LNCaP clone FGC (cell line): ENCODE measurements around the gene PPP2R1B.
A peak's percentile ranks its signal among the peaks of the same experiment; 100 is the strongest.

Experiments used
- DNase-seq: peaks from one replicate; pipeline ENCODE4 v3.0.0-alpha.2; 2011; ENCODE audit warnings: low read depth
- H3K4me3 ChIP-seq: 2 replicates; pipeline ENCODE4 v1.5.1; 2011; ENCODE audit warnings: mild to moderate bottlenecking, low read depth, low read length, control low read depth
- TF ChIP-seq, protein P1 (sequence below): IDR thresholded peaks from 2 replicates; pipeline ENCODE4 v1.5.1; 2012; ENCODE audit warnings: mild to moderate bottlenecking; ENCODE audit not compliant: control insufficient read depth, insufficient read depth; ENCODE audit errors: extremely low read depth

PPP2R1B gene

DNA sequence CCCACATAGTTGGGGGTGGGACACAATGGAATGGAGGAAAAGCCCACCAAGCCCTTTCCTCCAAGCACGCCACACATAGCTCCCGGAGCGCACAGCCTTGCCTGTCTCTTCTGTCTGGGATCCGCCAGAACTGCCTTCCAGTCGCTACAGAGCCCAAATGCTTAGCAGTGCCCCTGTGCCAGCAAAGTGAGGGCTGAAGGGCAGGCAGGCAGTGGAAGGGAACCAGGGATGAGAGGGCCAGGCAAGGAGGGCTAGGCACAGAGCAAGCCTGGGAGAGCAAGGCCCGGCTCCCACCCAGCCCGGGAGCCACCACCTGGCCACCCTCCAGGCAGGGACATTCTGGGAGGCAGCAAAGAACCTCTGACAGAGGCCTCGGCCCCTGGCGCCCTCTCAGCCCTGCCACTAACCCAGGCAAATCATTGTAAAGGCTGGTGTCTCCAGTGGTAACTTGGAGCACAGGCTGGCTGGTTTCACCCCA, 32.5 kb downstream of the PPP2R1B start:
- no peak overlapping the region for H3K4me3 ChIP-seq
- TF ChIP-seq, protein P1, sequence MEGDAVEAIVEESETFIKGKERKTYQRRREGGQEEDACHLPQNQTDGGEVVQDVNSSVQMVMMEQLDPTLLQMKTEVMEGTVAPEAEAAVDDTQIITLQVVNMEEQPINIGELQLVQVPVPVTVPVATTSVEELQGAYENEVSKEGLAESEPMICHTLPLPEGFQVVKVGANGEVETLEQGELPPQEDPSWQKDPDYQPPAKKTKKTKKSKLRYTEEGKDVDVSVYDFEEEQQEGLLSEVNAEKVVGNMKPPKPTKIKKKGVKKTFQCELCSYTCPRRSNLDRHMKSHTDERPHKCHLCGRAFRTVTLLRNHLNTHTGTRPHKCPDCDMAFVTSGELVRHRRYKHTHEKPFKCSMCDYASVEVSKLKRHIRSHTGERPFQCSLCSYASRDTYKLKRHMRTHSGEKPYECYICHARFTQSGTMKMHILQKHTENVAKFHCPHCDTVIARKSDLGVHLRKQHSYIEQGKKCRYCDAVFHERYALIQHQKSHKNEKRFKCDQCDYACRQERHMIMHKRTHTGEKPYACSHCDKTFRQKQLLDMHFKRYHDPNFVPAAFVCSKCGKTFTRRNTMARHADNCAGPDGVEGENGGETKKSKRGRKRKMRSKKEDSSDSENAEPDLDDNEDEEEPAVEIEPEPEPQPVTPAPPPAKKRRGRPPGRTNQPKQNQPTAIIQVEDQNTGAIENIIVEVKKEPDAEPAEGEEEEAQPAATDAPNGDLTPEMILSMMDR = no peak
- DNase-seq = no peak

DNA sequence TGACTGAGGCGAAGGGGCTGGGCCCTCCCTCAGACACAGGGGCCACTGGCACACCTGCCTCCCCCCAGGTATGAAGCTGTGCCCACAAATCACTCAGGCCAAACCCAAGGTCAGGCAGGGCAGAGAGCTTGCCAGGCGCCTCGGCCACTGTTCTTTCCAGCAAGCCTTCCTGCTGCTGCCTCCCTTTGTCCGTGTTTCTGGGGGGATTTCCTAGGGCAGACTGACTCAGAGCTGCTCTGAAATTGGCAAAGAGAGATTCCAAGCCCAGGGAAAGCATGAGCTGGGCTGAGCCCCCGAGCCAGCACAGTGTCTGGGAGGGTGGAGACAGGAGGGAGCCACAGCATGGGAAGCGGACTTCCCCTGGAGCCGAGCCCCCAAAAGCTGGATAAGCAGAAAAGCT, 33.2 kb downstream of the PPP2R1B start:
- TF ChIP-seq, protein P1 = no peak
- H3K4me3 ChIP-seq = no peak overlapping the region
- DNase-seq = no peak

DNA sequence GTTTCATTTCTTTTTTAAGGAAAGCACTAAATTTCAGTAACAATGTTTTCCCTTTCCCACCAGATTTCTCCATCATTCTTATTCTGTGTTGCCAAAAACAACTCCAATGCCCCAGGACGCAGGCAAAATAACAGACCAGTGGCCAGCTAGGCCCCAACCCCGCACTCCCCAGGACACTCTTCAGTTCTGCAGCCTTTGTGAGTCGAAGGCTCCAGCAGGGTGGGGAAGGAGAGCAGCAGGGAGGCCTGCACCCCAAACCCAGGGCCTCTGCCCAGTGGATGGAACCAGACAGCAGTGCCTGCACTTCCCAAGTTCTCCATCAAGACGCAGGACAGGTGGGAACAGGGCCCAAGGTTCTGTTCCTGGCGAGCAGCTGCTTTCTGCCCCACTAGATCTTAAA, 34.4 kb downstream of the PPP2R1B start:
- DNase-seq = no peak
- H3K4me3 ChIP-seq = no peak overlapping the region
- TF ChIP-seq, protein P1 = no peak

DNA sequence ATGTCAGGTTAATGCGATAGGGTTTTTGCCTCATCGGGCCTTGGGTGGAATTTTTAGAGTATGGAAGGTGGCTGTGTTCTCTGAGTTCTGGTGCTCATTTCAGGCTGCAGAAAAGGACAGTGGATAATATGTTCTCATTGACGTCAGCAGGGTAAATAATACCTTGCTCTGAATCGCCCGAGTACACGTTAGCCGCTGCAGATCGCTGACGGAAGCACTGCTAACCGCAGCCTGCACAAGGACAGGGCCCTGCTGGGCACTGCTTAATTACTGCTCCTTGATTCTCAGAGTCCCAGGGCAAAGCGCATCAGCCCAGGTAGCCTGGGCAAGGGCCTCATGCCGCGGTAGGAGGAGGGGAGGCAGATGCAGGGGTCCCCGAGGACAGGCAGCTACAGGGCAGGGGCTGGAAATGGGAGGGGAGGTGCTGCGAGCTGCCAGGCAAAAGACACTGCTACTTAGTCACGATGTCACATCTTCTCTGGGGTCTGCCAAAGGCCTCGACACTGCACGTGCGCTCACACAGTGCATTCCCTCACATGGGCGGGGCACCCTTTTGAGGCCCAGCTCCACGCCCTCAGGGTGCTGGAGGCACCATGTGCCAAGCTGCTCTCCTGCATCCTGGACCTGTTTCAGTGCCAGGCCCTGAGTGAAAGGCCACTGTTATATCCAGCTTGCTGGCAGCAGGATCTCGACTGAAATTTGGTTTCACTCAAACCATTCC, 35.2 kb downstream of the PPP2R1B start:
- no peak overlapping the region for H3K4me3 ChIP-seq
- DNase-seq = peak; percentile 65
- TF ChIP-seq, protein P1 = no peak

DNA sequence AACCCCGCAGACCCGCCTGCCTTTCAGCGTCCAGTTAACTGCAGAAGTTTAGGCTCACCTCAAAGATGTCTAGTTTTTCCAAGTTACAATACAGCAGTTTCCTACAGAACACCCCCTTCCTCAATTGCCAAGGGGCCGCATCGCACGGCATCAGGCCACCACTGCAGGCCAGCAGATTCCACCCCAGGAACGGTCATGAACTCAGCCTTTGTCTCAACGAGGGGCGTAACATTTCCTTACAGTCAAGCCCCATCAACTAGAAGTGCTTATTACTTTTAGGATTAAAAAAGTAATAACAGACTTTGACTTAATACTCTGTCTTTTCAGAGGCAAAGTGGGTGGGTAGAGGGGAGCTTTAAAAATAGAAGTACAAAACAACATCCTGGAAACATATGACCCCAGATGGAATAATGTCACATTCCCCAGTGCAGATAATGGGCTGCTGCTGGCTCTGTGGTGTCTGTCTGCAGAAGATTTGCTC, 36.3 kb downstream of the PPP2R1B start:
- TF ChIP-seq, protein P1 = no peak
- no peak overlapping the region for H3K4me3 ChIP-seq
- no peak for DNase-seq

- TF ChIP-seq, protein P1 = no peak
- no peak overlapping the region for H3K4me3 ChIP-seq
- DNase-seq = no peak
These were observed 36.9 kb downstream of the PPP2R1B start for GRCh38 chr11:111729071-111729830.
